EL (cell line): ENCODE data around the gene PDHX.
"Not testable (repeated sequence)": the region's sequence is repeated elsewhere in the genome, so short reads cannot be mapped to it uniquely, and the experiment has no call there.

Experiments used
- DNase-seq: peaks from one replicate; pipeline ENCODE4 v3.0.0-alpha.2; 2016

Gene PDHX

GRCh38 chr11:34913556-34913955, 2.9 kb upstream of the PDHX start:
- not testable (repeated sequence) for DNase-seq

GRCh38 chr11:34915136-34916014, 1.0 kb upstream of the PDHX start:
- DNase-seq, result peak; percentile 2

GRCh38 chr11:34916843-34917770, 689 bp downstream of the PDHX start:
- peak; percentile 25 for DNase-seq

- DNase-seq, result no peak
Observed at GRCh38 chr11:34921156-34921555, 4.7 kb downstream of the PDHX start.

GRCh38 chr11:34924714-34925113, 8.3 kb downstream of the PDHX start:
- DNase-seq, result no peak

- peak; percentile 66 for DNase-seq
Observed at GRCh38 chr11:34926101-34926830, 9.8 kb downstream of the PDHX start.

GRCh38 chr11:34926831-34927132, 10.4 kb downstream of the PDHX start:
- peak; percentile 55 for DNase-seq

- no peak for DNase-seq
Observed at GRCh38 chr11:34928268-34928959, 12.0 kb downstream of the PDHX start.

GRCh38 chr11:34928960-34929680, 12.7 kb downstream of the PDHX start:
- DNase-seq, result no peak

GRCh38 chr11:34929794-34930763, 13.7 kb downstream of the PDHX start:
- DNase-seq, result no peak

- DNase-seq, result no peak
Observed at GRCh38 chr11:34936945-34937629, 20.7 kb downstream of the PDHX start.

- DNase-seq, result no peak
Observed at GRCh38 chr11:34938611-34939010, 22.2 kb downstream of the PDHX start.

- peak; percentile 46 for DNase-seq
Observed at GRCh38 chr11:34940026-34940677, 23.7 kb downstream of the PDHX start.

GRCh38 chr11:34941688-34942087, 25.3 kb downstream of the PDHX start:
- DNase-seq, result no peak

GRCh38 chr11:34944692-34945091, 28.3 kb downstream of the PDHX start:
- no peak for DNase-seq

- no peak for DNase-seq
Observed at GRCh38 chr11:34948696-34949095, 32.3 kb downstream of the PDHX start.

GRCh38 chr11:34953955-34954354, 37.5 kb downstream of the PDHX start:
- DNase-seq, result no peak

GRCh38 chr11:34957206-34957605, 40.8 kb downstream of the PDHX start:
- DNase-seq, result no peak

- DNase-seq, result no peak
Observed at GRCh38 chr11:34957606-34958005, 41.2 kb downstream of the PDHX start.
